Measurements from ENCODE around the gene IRX3.

- TF ChIP-seq, protein P1, sequence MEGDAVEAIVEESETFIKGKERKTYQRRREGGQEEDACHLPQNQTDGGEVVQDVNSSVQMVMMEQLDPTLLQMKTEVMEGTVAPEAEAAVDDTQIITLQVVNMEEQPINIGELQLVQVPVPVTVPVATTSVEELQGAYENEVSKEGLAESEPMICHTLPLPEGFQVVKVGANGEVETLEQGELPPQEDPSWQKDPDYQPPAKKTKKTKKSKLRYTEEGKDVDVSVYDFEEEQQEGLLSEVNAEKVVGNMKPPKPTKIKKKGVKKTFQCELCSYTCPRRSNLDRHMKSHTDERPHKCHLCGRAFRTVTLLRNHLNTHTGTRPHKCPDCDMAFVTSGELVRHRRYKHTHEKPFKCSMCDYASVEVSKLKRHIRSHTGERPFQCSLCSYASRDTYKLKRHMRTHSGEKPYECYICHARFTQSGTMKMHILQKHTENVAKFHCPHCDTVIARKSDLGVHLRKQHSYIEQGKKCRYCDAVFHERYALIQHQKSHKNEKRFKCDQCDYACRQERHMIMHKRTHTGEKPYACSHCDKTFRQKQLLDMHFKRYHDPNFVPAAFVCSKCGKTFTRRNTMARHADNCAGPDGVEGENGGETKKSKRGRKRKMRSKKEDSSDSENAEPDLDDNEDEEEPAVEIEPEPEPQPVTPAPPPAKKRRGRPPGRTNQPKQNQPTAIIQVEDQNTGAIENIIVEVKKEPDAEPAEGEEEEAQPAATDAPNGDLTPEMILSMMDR (IDR thresholded peaks at IDR 0.05), result no peak
- TF ChIP-seq POLR2A (IDR thresholded peaks at IDR 0.05) (no peak), POLR2AphosphoS5 (IDR thresholded peaks at IDR 0.05) (no peak)
Measured at GRCh38 chr16:54334208-54334607, 47.6 kb upstream of the IRX3 start.

Data from prostate gland (tissue), 2 donors.